ENCODE data around the gene FRMD4A.
"Not testable (repeated sequence)": the region's sequence is repeated elsewhere in the genome, so short reads cannot be mapped to it uniquely, and the experiment has no call there.

- not testable (repeated sequence) for TF ChIP-seq EZH2 (IDR thresholded peaks at IDR 0.05; ENCODE audit: borderline replicate concordance, low read depth, low read length, severe bottlenecking)
- TF ChIP-seq, protein P1, sequence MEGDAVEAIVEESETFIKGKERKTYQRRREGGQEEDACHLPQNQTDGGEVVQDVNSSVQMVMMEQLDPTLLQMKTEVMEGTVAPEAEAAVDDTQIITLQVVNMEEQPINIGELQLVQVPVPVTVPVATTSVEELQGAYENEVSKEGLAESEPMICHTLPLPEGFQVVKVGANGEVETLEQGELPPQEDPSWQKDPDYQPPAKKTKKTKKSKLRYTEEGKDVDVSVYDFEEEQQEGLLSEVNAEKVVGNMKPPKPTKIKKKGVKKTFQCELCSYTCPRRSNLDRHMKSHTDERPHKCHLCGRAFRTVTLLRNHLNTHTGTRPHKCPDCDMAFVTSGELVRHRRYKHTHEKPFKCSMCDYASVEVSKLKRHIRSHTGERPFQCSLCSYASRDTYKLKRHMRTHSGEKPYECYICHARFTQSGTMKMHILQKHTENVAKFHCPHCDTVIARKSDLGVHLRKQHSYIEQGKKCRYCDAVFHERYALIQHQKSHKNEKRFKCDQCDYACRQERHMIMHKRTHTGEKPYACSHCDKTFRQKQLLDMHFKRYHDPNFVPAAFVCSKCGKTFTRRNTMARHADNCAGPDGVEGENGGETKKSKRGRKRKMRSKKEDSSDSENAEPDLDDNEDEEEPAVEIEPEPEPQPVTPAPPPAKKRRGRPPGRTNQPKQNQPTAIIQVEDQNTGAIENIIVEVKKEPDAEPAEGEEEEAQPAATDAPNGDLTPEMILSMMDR (IDR thresholded peaks at IDR 0.05; ENCODE audit: borderline replicate concordance, extremely low read depth, low read length, poor library complexity, severe bottlenecking), result not testable (repeated sequence)
Measured at GRCh38 chr10:13896146-13896545, 434.6 kb downstream of the FRMD4A start.
